Activated T-cell treated with anti-CD3 and anti-CD28 coated beads for 1 hour (primary cell): Measurements from ENCODE around the gene MTUS2.

ENCODE experiments used
- DNase-seq: peaks from one replicate; pipeline ENCODE4 v3.0.0-alpha.2; 2020; ENCODE audit warnings: low read depth

Gene MTUS2

GRCh38 chr13:28820099-28821051 lies at the start of gene MTUS2:
MTUS2 (plus strand) TSS chr13:28820339.
- no peak for DNase-seq

- no peak for DNase-seq
Measured at GRCh38 chr13:28778308-28779215, 41.6 kb upstream of the MTUS2 start.

- no peak for DNase-seq
Measured at GRCh38 chr13:28792992-28793391, 27.1 kb upstream of the MTUS2 start.

GRCh38 chr13:28794396-28794795 lies 25.7 kb upstream of the MTUS2 start:
- no peak for DNase-seq

GRCh38 chr13:28796938-28797257 lies 23.2 kb upstream of the MTUS2 start:
- no peak for DNase-seq

GRCh38 chr13:28805193-28805819 lies 14.8 kb upstream of the MTUS2 start:
- DNase-seq, result no peak

GRCh38 chr13:28817204-28817603 lies 2.9 kb upstream of the MTUS2 start:
- DNase-seq, result no peak

GRCh38 chr13:28819046-28819730 lies 951 bp upstream of the MTUS2 start:
- no peak for DNase-seq

GRCh38 chr13:28819735-28820098 lies 422 bp upstream of the MTUS2 start:
- peak; percentile 15 for DNase-seq

- DNase-seq, result no peak
Measured at GRCh38 chr13:28822151-28822550, 2.0 kb downstream of the MTUS2 start.

GRCh38 chr13:28822801-28823200 lies 2.7 kb downstream of the MTUS2 start:
- DNase-seq, result no peak

- DNase-seq, result no peak
Measured at GRCh38 chr13:28825379-28825778, 5.2 kb downstream of the MTUS2 start.

- no peak for DNase-seq
Measured at GRCh38 chr13:28826368-28826767, 6.2 kb downstream of the MTUS2 start.

GRCh38 chr13:28830580-28830979 lies 10.4 kb downstream of the MTUS2 start:
- no peak for DNase-seq

GRCh38 chr13:28831117-28831516 lies 11.0 kb downstream of the MTUS2 start:
- no peak for DNase-seq

- no peak for DNase-seq
Measured at GRCh38 chr13:28837111-28837510, 17.0 kb downstream of the MTUS2 start.

GRCh38 chr13:28843639-28844038 lies 23.5 kb downstream of the MTUS2 start:
- no peak for DNase-seq

GRCh38 chr13:28849441-28849840 lies 29.3 kb downstream of the MTUS2 start:
- DNase-seq, result no peak

GRCh38 chr13:28850226-28850625 lies 30.1 kb downstream of the MTUS2 start:
- DNase-seq, result no peak

GRCh38 chr13:28851422-28851821 lies 31.3 kb downstream of the MTUS2 start:
- no peak for DNase-seq

- no peak for DNase-seq
Measured at GRCh38 chr13:28854657-28855056, 34.5 kb downstream of the MTUS2 start.

- no peak for DNase-seq
Measured at GRCh38 chr13:28856287-28856686, 36.1 kb downstream of the MTUS2 start.
